Measurements from ENCODE around the gene FRY. TPM values are rescaled to one million over a fixed set of nuclear protein-coding genes. Genes with fewer than 3 reads are reported as not detected.

Gene FRY
- total and polyA plus RNA-seq, 2 donors (not counting 1 experiment from before 2014, with no cell fraction given): 2.3 to 6.3 TPM

GRCh38 chr13:32255724-32256109 lies 224.1 kb downstream of the FRY start:
- no peaks in the 10 kb centered on the region for H3K36me3 ChIP-seq (replicated peaks in 1 of 2; ENCODE audit: control extremely low read depth in 1 of 2, control insufficient read depth in 1 of 2, extremely low read depth in 1 of 2, insufficient read depth in 2 of 2, low read length in 1 of 2)
- no peaks in the 10 kb centered on the region for H3K9me3 ChIP-seq (ENCODE audit: control extremely low read depth in 1 of 3, control insufficient read depth in 2 of 3, insufficient read depth in 1 of 3, low read length in 2 of 3)
- intact Hi-C loops (cut with micrococcal nuclease): no loop called here
- no peaks in the 10 kb centered on the region for H4K20me1 ChIP-seq (ENCODE audit: control insufficient read depth, insufficient read depth, low read length, poor library complexity, severe bottlenecking)
- H2AFZ ChIP-seq (ENCODE audit: insufficient read depth, low read depth, low read length, poor library complexity, severe bottlenecking): no peak overlapping the region
- H3K27ac ChIP-seq (ENCODE audit: low read length in 2 of 2): no peak overlapping the region
- CTCF ChIA-PET: no interaction called here
- POLR2A ChIA-PET: no interaction called here
- TF ChIP-seq CTCF (IDR thresholded peaks at IDR 0.05) (no peak), EZH2 (IDR thresholded peaks at IDR 0.05; ENCODE audit: borderline replicate concordance, insufficient read depth, low read depth, low read length, poor library complexity, severe bottlenecking) (no peak)
- no peaks in the 10 kb centered on the region for H3K27me3 ChIP-seq (replicated peaks in 1 of 4; ENCODE audit: control extremely low read depth in 1 of 4, control insufficient read depth in 3 of 4, insufficient read depth in 4 of 4, low read length in 3 of 4)
- no peaks in the 10 kb centered on the region for H3K4me1 ChIP-seq (ENCODE audit: control insufficient read depth in 2 of 2, insufficient read depth in 2 of 2, low read length in 2 of 2)
- H3K79me2 ChIP-seq (ENCODE audit: control insufficient read depth, insufficient read depth, low read length): no peaks in the 10 kb centered on the region
- no peak overlapping the region for H3K4me3 ChIP-seq (ENCODE audit: control extremely low read depth in 1 of 5, extremely low read depth in 1 of 5, insufficient read depth in 1 of 5, low read depth in 2 of 5, low read length in 4 of 5)
- no peak overlapping the region for H3K9ac ChIP-seq (ENCODE audit: low read length)
- no peaks in the 10 kb centered on the region for H3K4me1 Mint-ChIP-seq
- no peak for ATAC-seq (ENCODE audit: low read depth)
- H3K27me3 Mint-ChIP-seq: no peaks in the 10 kb centered on the region
- H3K27ac Mint-ChIP-seq: no peak overlapping the region
- DNase-seq: no peak
- H3K9me3 Mint-ChIP-seq (ENCODE audit: insufficient read depth): no peaks in the 10 kb centered on the region
- WGBS (ENCODE audit: insufficient coverage): no CpG with 5 or more reads among the region's 6 CpGs
- H3K4me3 Mint-ChIP-seq: no peak overlapping the region
- no peak overlapping the region for H3K4me2 ChIP-seq (replicated peaks; ENCODE audit: low read depth, low read length, poor library complexity, severe bottlenecking)

- no peaks in the 10 kb centered on the region for H3K4me1 ChIP-seq (ENCODE audit: control insufficient read depth in 2 of 2, insufficient read depth in 2 of 2, low read length in 2 of 2)
- H3K9ac ChIP-seq (ENCODE audit: low read length): no peak overlapping the region
- no peak overlapping the region for H3K4me2 ChIP-seq (replicated peaks; ENCODE audit: low read depth, low read length, poor library complexity, severe bottlenecking)
- TF ChIP-seq EZH2 (IDR thresholded peaks at IDR 0.05; ENCODE audit: borderline replicate concordance, insufficient read depth, low read depth, low read length, poor library complexity, severe bottlenecking) (no peak), CTCF (IDR thresholded peaks at IDR 0.05) (no peak)
- H3K9me3 ChIP-seq (ENCODE audit: control extremely low read depth in 1 of 3, control insufficient read depth in 2 of 3, insufficient read depth in 1 of 3, low read length in 2 of 3): no peaks in the 10 kb centered on the region
- H3K36me3 ChIP-seq (replicated peaks in 1 of 2; ENCODE audit: control extremely low read depth in 1 of 2, control insufficient read depth in 1 of 2, extremely low read depth in 1 of 2, insufficient read depth in 2 of 2, low read length in 1 of 2): no peaks in the 10 kb centered on the region
- H3K27ac Mint-ChIP-seq: no peak overlapping the region
- H3K4me3 ChIP-seq (ENCODE audit: control extremely low read depth in 1 of 5, extremely low read depth in 1 of 5, insufficient read depth in 1 of 5, low read depth in 2 of 5, low read length in 4 of 5): no peak overlapping the region
- CTCF ChIA-PET: interaction anchor here (0.7 kb wide), 1 partner anchor 194 kb away, joined by 3 read pairs; no protein-coding TSS in a partner anchor
- no peak for ATAC-seq (ENCODE audit: low read depth)
- POLR2A ChIA-PET: no interaction called here
- no peaks in the 10 kb centered on the region for H3K27me3 ChIP-seq (replicated peaks in 1 of 4; ENCODE audit: control extremely low read depth in 1 of 4, control insufficient read depth in 3 of 4, insufficient read depth in 4 of 4, low read length in 3 of 4)
- WGBS (ENCODE audit: insufficient coverage): 95% methylated on average over 3 of the region's 4 CpGs
- no peaks in the 10 kb centered on the region for H3K9me3 Mint-ChIP-seq (ENCODE audit: insufficient read depth)
- H2AFZ ChIP-seq (ENCODE audit: insufficient read depth, low read depth, low read length, poor library complexity, severe bottlenecking): no peak overlapping the region
- no peak overlapping the region for H3K27ac ChIP-seq (ENCODE audit: low read length in 2 of 2)
- no peak overlapping the region for H3K4me3 Mint-ChIP-seq
- no peaks in the 10 kb centered on the region for H3K27me3 Mint-ChIP-seq
- no peaks in the 10 kb centered on the region for H4K20me1 ChIP-seq (ENCODE audit: control insufficient read depth, insufficient read depth, low read length, poor library complexity, severe bottlenecking)
- no peak for DNase-seq
- no peaks in the 10 kb centered on the region for H3K4me1 Mint-ChIP-seq
- intact Hi-C loops (cut with micrococcal nuclease): no loop called here
- H3K79me2 ChIP-seq (ENCODE audit: control insufficient read depth, insufficient read depth, low read length): no peaks in the 10 kb centered on the region
Measured at GRCh38 chr13:32256243-32256642, 224.7 kb downstream of the FRY start.

Measured in B cell (primary cell).